GM21526 (cell line): Measurements from ENCODE around the gene NCAM2.

Source experiments
- ATAC-seq: cut with Tn5 transposase; IDR thresholded peaks from one replicate; pipeline ENCODE4 v1.9.1; 2021; ENCODE audit warnings: moderate library complexity; ENCODE audit not compliant: unreplicated experiment, low FRiP score

Gene NCAM2

DNA sequence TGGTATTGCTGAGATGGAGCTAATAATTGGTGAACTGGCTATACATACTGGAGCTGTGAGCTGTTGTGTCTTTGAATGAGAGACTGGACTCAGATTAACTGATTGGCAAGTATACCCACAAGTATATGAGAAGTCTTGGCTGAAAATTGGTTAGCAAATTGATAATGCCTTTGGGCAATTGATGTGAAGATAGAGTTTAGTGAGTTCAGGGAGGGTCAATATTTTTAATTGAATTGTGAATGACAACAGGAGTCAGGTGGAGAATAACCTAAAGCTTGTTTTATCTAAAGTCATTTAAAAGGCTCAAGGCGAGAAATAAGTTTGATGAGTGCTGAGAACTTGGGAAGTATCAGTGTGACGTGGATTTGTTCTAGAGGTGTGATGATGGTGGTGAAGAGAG, 27.5 kb downstream of the NCAM2 start:
- ATAC-seq, result no peak

- ATAC-seq, result no peak
Observed at GRCh38 chr21:21028275-21028820, 30.1 kb downstream of the NCAM2 start.

DNA sequence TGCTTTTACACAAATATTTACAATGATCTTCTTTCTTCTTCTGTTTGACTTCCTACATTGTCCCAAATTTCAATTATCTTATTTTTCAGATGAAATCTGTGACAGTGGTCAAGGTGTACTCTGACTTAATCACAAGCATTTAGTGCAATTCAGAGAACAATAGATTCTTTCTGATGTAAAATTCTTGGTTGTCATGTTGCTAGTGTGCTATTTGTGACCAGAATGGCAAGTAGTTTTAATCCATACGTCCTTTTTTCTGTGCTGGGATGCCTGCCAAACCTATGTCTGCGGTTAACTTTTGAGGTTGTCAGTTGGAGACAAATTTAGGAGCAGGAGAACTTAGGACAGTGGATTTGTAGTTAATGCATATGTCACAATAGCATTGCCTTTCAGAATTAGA, 31.0 kb downstream of the NCAM2 start:
- ATAC-seq, result no peak

GRCh38 chr21:21030311-21030710, 32.1 kb downstream of the NCAM2 start:
- no peak for ATAC-seq

DNA sequence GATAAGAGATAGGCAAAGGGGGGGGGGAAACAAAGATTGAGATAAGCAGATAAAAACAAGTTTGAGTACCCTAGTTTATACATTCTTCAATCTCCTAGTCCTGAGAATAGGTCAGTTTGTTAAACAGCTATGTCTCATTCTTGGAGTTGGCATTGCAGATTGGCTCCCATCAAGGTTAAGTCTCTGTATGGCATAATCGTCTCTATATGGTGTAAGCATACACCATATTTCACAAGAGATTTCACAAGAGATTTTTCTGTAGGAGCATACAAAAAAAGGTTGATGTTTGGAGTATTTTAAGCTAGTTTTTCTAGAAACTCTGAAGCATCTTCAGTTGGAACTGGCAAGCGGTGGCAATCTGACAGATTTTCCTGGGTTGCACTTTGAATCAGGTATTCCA, 35.8 kb downstream of the NCAM2 start:
- no peak for ATAC-seq

GRCh38 chr21:21039624-21040170, 41.5 kb downstream of the NCAM2 start:
- ATAC-seq, result no peak

GRCh38 chr21:21045518-21045917, 47.3 kb downstream of the NCAM2 start:
- ATAC-seq, result no peak

DNA sequence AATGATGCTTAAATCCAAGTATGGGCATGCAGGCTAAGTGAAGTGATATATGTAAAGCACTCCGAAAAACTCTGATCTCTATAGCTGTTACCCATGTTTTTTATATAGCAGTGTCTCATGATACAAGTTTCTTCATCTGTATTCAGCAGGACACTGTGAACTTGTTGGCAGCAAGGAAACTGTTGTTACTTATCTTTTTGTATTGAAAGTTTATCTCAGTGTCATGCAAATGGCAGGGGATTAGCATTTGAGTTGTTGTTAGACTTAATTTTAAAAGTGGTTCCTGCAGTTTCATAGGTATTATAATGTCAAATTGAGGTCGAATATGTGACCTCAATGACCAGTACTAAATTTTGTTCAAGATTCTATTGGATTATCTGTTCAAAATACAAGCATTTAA, 47.9 kb downstream of the NCAM2 start:
- ATAC-seq, result no peak

DNA sequence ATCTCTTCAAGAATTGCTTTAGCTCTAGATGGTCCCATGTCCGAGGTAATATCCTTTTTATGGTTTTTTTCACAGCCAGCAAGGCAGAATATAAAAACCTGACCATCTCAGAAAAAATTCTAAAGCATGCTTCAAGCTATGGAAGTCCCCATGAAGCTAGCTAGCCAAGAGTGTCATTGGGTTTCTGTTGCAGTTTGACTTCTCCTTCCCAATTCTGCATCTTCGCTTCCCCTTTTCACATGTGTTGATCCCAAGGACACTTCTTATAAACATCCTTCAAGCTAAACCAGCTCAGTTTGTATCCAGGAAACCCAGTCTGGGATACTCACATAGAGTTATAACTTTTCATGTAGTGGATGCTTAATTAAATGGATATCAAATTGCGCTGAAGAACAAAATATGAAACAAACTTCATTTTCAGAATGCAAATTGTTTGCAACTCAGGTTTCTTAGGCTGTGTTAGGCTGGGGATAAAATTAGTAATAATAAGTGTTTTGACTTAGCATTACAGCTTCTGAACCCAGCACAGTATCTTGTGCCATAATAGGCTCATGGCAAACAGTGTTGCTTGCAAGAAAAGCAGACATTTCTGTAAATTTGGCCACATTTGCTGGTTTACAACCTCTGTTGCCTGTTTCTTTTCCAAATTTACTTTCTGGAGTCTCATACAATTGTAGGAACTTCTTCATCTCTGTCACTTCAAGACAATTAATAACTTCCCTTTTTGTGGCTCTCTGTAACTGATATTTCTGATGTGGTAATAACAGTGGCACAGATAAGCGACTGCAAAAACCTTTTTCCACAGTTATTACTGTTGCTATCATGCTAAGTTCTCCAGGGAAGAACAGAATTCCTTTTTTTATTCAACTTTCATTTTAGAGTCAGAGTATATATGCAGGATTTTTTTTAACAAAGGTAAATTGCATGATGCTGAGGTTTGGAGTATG, 53.2 kb downstream of the NCAM2 start:
- ATAC-seq, result no peak

- no peak for ATAC-seq
Observed at GRCh38 chr21:21052672-21053071, 54.5 kb downstream of the NCAM2 start.

DNA sequence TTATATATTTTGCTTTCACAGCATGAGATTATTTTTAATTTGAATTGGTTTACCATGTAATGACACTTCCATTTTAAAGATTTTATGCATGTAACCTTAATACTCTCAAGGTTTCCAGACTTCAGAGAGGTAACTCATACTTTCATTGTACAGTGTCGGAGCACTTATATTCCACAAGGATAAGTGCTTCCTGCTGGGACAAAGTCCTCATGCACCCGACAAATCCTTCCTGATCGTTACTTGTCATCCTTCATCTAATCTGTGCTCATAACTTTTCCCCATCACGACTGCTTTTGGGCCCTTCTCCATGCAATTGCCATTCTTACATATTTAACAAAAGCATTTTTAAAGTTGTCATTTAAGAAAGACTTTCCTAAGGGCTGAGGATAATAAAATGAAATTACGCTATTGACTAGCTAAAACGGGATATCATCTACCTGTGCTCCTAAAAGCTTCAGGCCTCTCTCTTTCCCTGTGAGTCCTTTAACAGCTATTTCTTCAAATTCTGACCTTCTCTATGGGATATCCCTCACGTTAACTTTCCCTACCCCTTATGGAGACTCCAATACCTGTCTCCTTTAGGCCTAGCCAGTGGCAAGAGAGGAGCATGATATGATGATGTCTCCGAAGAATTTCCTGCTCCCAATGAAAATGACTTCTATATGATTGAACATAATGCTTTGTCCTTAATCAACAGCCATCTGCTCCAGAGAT, 59.3 kb downstream of the NCAM2 start:
- no peak for ATAC-seq

GRCh38 chr21:21063828-21064227, 65.6 kb downstream of the NCAM2 start:
- no peak for ATAC-seq

DNA sequence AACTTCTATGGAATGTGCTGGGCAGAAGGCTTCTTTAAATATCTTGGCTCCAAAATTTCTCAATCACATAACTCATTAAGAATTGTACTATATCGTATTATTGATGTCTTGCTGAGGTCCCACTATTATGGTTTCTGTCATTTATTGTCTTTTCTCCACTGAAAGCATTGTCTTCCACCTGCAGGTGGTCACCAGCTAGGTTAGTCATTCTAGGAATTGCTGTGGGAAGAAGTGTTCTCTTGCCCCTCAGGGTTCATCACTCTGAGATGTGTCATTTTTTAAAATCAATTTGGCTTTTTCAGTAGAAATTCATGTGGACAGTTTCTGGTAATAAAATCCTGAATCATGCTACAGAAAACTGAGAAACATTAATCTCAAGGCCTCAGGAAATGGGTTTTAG, 66.1 kb downstream of the NCAM2 start:
- ATAC-seq, result no peak

GRCh38 chr21:21067375-21067774, 69.2 kb downstream of the NCAM2 start:
- ATAC-seq, result no peak

DNA sequence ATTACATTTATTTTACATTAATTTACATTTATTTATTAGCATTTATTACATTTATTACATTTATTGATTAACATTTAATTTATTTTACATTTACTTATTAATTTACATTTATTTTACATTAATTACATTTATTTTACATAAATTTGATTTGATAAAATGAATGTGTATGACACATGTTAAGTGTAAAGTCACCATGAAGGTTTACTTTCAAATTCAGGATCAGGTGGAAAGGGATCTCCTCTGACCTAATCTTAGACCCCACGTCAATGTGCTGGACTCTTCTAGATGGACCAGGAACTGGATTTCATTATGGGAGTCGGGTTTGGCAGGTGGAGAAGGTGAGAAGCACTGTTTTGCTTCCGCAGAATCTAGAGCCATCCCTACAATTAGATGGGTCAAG, 76.1 kb downstream of the NCAM2 start:
- no peak for ATAC-seq

DNA sequence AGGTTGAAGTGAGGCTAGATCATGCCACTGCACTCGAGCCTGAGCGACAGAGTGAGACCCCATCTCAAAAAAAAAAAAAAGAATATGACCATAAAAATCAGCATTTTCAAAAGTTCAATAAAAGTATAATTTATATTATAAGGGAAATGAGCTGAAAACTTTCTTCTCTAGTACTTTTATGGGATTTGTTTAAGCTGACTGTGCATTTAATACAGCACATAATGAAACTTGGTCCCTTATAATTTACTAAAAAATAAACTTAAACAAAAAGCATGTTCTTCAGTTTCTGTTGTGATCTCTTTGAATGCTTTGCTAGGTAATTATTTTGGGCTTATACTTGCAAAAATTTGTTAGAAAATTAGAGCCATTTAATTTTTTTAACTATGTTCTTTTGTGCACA, 77.8 kb downstream of the NCAM2 start:
- ATAC-seq, result no peak

DNA sequence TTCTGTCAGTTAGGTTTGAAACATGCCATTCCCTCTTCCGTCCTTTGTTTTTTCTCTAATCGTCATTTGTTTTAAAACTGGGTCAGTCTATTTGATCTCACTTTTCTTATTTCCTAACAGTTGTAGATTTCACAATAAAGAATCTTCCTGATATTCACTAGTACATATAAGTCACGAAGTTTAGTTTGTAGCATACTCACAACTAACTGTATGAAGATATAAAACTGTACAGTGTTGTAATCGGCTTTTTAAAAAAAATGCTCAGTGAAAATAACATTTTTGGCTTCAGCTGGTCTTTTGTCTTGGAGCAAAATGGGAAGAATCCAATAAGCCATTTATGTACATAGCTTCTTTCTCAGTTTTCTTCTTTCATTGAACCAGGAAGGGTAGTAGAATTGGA, 78.3 kb downstream of the NCAM2 start:
- no peak for ATAC-seq

- ATAC-seq, result no peak
Observed at GRCh38 chr21:21079646-21080045, 81.4 kb downstream of the NCAM2 start.

DNA sequence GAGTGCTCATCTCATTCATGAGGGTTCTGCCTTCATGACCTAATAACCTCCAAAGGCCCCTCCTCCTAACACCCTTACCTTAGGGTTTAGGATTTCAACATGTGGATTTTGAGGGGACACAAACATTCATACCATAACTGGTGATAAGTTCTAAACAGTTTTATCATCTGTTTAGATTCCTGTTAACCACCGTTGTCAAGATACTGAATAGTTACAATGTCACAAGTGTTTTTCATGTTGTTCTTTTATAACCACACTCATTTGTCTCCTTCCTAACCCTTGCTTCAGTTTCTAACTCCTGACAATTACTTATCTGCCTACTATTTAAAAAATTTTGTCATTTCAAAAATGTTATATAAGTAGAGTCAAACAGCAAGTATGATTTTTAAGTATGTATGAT, 86.0 kb downstream of the NCAM2 start:
- ATAC-seq, result no peak

DNA sequence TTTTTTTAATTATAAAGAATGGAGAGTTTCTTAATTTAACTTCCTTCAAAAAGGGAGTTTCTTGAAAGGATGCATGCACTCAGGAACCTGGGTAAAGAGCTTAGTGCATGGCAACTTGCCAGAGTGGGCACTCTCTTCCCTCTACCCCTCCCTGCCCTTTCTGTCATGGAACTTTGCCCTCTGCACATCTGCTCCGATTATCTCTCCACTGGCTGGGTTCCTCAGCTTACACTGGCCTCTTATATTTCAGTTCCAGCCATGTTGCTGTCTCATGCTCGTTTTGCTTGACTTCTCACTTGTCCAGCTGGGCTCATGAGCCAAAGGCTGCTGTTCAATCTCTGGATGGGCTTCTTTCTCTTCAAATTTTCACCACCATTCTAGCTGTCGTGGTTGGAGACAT, 87.0 kb downstream of the NCAM2 start:
- no peak for ATAC-seq

GRCh38 chr21:21096956-21097355, 98.7 kb downstream of the NCAM2 start:
- no peak for ATAC-seq
